H7 (cell line): ENCODE results near the gene SRPX. TPM values are rescaled to one million over a fixed set of nuclear protein-coding genes. Genes with fewer than 3 reads are reported as not detected.

Source experiments
- DNase-seq: peaks from one replicate; pipeline ENCODE4 v3.0.0; 2012
- H3K27me3 ChIP-seq: 2 replicates; pipeline ENCODE4 v1.6.0; 2011; ENCODE audit warnings: mild to moderate bottlenecking, low read length; ENCODE audit not compliant: control insufficient read depth, insufficient read depth
- H3K36me3 ChIP-seq: replicated peaks from 2 replicates; pipeline ENCODE4 v1.5.1; 2011; ENCODE audit warnings: low read length; ENCODE audit not compliant: control insufficient read depth, insufficient read depth
- H3K4me3 ChIP-seq: 2 replicates; pipeline ENCODE4 v1.5.1; 2011; ENCODE audit warnings: low read depth, mild to moderate bottlenecking, control low read depth, low read length, moderate library complexity; ENCODE audit not compliant: insufficient read depth
- total RNA-seq: library from RNA; depleted of rRNA; stranded (reverse); fragments of >200 nt; shearing (Covaris generic); gene quantifications from 2 replicates; pipeline ENCODE4 v1.2.3, GENCODE V29; 2014; rRNA removed

Gene SRPX
- total RNA-seq, 1 experiment from 2014 or later = 9.9 TPM

- Histone ChIP-seq H3K36me3 (no peaks in the 10 kb centered on the region), H3K27me3 (no peaks in the 10 kb centered on the region), H3K4me3 (no peak overlapping the region)
- DNase-seq = no peak
Observed at GRCh38 chrX:38103857-38104812, 116.5 kb downstream of the SRPX start.

- H3K36me3 ChIP-seq = no peaks in the 10 kb centered on the region
- H3K4me3 ChIP-seq = no peak overlapping the region
- no peak for DNase-seq
- no peaks in the 10 kb centered on the region for H3K27me3 ChIP-seq
Observed at GRCh38 chrX:38102875-38103274, 117.8 kb downstream of the SRPX start.

- no peaks in the 10 kb centered on the region for H3K36me3 ChIP-seq
- no peak overlapping the region for H3K4me3 ChIP-seq
- H3K27me3 ChIP-seq = no peaks in the 10 kb centered on the region
- no peak for DNase-seq
Observed at GRCh38 chrX:38102240-38102639, 118.4 kb downstream of the SRPX start.

GRCh38 chrX:38099688-38100087 is 121.0 kb downstream of the SRPX start:
- no peak for DNase-seq
- Histone ChIP-seq H3K27me3 (no peaks in the 10 kb centered on the region), H3K36me3 (no peaks in the 10 kb centered on the region), H3K4me3 (no peak overlapping the region)

Other genes starting within 250 kb of the SRPX start
- 0.11 and 0.35 TPM in 2 replicates for gene SYTL5, start 214.3 kb downstream of the SRPX start, total RNA-seq
- 6.8 and 7.3 TPM in 2 replicates for gene RPGR, start 106.6 kb upstream of the SRPX start, total RNA-seq
- gene OTC, start 131.7 kb upstream of the SRPX start, total RNA-seq = not detected in 2 replicates